Parathyroid adenoma (tissue), 2 donors: ENCODE results near the gene CD151.

Experiments used
- H2AFZ ChIP-seq: fragments of 300-600 bp; sonication (generic); one replicate; pipeline ENCODE4 v1.7.0; 2017; ENCODE audit warnings: antibody characterized with exemption, mild to moderate bottlenecking
- H3K27ac ChIP-seq: fragments of 300-600 bp; sonication (generic); one replicate; pipeline ENCODE4 v1.7.0; 2017
- H3K27me3 ChIP-seq: fragments of 300-600 bp; sonication (generic); one replicate; pipeline ENCODE4 v1.7.0; 2017; ENCODE audit warnings: low read length; ENCODE audit not compliant: control insufficient read depth, insufficient read depth
- H3K36me3 ChIP-seq: fragments of 300-600 bp; sonication (generic); one replicate; pipeline ENCODE4 v1.7.0; 2017; ENCODE audit warnings: low read length; ENCODE audit not compliant: control insufficient read depth, insufficient read depth
- H3K4me1 ChIP-seq: fragments of 300-600 bp; sonication (generic); one replicate; pipeline ENCODE4 v1.7.0; 2017; ENCODE audit warnings: control low read depth
- H3K4me2 ChIP-seq: fragments of 300-600 bp; sonication (generic); one replicate; pipeline ENCODE4 v1.7.0; 2017; ENCODE audit warnings: low read length
- H3K4me3 ChIP-seq: fragments of 300-600 bp; sonication (generic); one replicate; pipeline ENCODE4 v1.7.0; 2017; ENCODE audit warnings: low read depth, low read length
- H3K79me2 ChIP-seq: fragments of 300-600 bp; sonication (generic); one replicate; pipeline ENCODE4 v1.7.0; 2017; ENCODE audit warnings: control low read depth
- H3K9ac ChIP-seq: fragments of 300-600 bp; sonication (generic); one replicate; pipeline ENCODE4 v1.7.0; 2017; ENCODE audit warnings: mild to moderate bottlenecking
- H3K9me3 ChIP-seq: fragments of 300-600 bp; sonication (generic); one replicate; pipeline ENCODE4 v1.7.0; 2017; ENCODE audit warnings: low read length; ENCODE audit not compliant: control insufficient read depth
- CTCF ChIP-seq: fragments of 300-600 bp; sonication (generic); IDR thresholded peaks from one replicate; pipeline ENCODE4 v1.7.0; 2017; ENCODE audit warnings: antibody characterized with exemption, mild to moderate bottlenecking
- donor health status: primary hyperparathyroidism.

Gene CD151

GRCh38 chr11:801097-801780 is 31.5 kb upstream of the CD151 start:
- Histone ChIP-seq H3K27me3 (no peaks in the 10 kb centered on the region), H3K4me2 (no peak overlapping the region), H3K79me2 (no peaks in the 10 kb centered on the region), H3K4me1 (peaks cover 4% of the 10 kb centered on the region), H3K9me3 (no peaks in the 10 kb centered on the region), H3K27ac (no peak overlapping the region), H3K9ac (no peak overlapping the region), H3K4me3 (no peak overlapping the region), H3K36me3 (no peaks in the 10 kb centered on the region), H2AFZ (no peak overlapping the region)
- no peak for TF ChIP-seq CTCF

GRCh38 chr11:802018-802617 is 30.6 kb upstream of the CD151 start:
- H3K27ac ChIP-seq: no peak overlapping the region
- H3K79me2 ChIP-seq: no peaks in the 10 kb centered on the region
- no peaks in the 10 kb centered on the region for H3K27me3 ChIP-seq
- H3K9me3 ChIP-seq: no peaks in the 10 kb centered on the region
- no peak overlapping the region for H3K9ac ChIP-seq
- no peak overlapping the region for H3K4me3 ChIP-seq
- H3K36me3 ChIP-seq: no peaks in the 10 kb centered on the region
- no peak for TF ChIP-seq CTCF
- no peaks in the 10 kb centered on the region for H3K4me1 ChIP-seq
- no peak overlapping the region for H2AFZ ChIP-seq
- H3K4me2 ChIP-seq: no peak overlapping the region

GRCh38 chr11:802693-803466 is 29.9 kb upstream of the CD151 start:
- Histone ChIP-seq H2AFZ (no peak overlapping the region), H3K79me2 (no peaks in the 10 kb centered on the region), H3K4me2 (no peak overlapping the region), H3K4me1 (no peaks in the 10 kb centered on the region), H3K36me3 (no peaks in the 10 kb centered on the region), H3K27ac (no peak overlapping the region), H3K9me3 (no peaks in the 10 kb centered on the region), H3K27me3 (no peaks in the 10 kb centered on the region), H3K4me3 (no peak overlapping the region), H3K9ac (no peak overlapping the region)
- TF ChIP-seq CTCF: no peak

GRCh38 chr11:803467-803742 is 29.3 kb upstream of the CD151 start:
- no peak overlapping the region for H3K27ac ChIP-seq
- no peaks in the 10 kb centered on the region for H3K27me3 ChIP-seq
- H3K9me3 ChIP-seq: no peaks in the 10 kb centered on the region
- no peak overlapping the region for H2AFZ ChIP-seq
- no peak for TF ChIP-seq CTCF
- no peak overlapping the region for H3K4me2 ChIP-seq
- H3K79me2 ChIP-seq: no peaks in the 10 kb centered on the region
- no peak overlapping the region for H3K4me3 ChIP-seq
- no peaks in the 10 kb centered on the region for H3K36me3 ChIP-seq
- no peak overlapping the region for H3K9ac ChIP-seq
- H3K4me1 ChIP-seq: no peaks in the 10 kb centered on the region
